ENCODE data around the gene FLVCR2. TPM values are rescaled to one million over a fixed set of nuclear protein-coding genes. Genes with fewer than 3 reads are reported as not detected.

FLVCR2 gene
- total RNA-seq, 2 experiments from 2014 or later = 0.71 to 2.3 TPM

- Histone ChIP-seq H3K27me3 (ENCODE audit: control insufficient read depth in 1 of 2, insufficient read depth in 2 of 2, low read length in 2 of 2) (no peaks in the 10 kb centered on the region), H3K4me3 (ENCODE audit: low read length) (no peak overlapping the region), H3K27ac (ENCODE audit: low read depth in 1 of 2, low read length in 2 of 2) (no peak overlapping the region), H3K4me1 (ENCODE audit: insufficient read depth, low read length) (no peaks in the 10 kb centered on the region), H3K36me3 (ENCODE audit: insufficient read depth, low read length) (no peaks in the 10 kb centered on the region), H3K9me3 (ENCODE audit: control insufficient read depth in 1 of 2, insufficient read depth in 1 of 2, low read length in 2 of 2) (no peaks in the 10 kb centered on the region)
- H3K9me3 Mint-ChIP-seq = no peaks in the 10 kb centered on the region
- TF ChIP-seq CTCF (IDR thresholded peaks at IDR 0.05) = no peak
- no peaks in the 10 kb centered on the region for H3K27me3 Mint-ChIP-seq
- DNase-seq (no peak), ATAC-seq (ENCODE audit: poor library complexity) (no peak)
- POLR2A ChIA-PET = no interaction called here
- H3K4me3 Mint-ChIP-seq = no peak overlapping the region
- no peak overlapping the region for H3K27ac Mint-ChIP-seq
- intact Hi-C loops (cut with DNase I, micrococcal nuclease) = no loop called here
- H3K4me1 Mint-ChIP-seq (ENCODE audit: low read depth) = no peaks in the 10 kb centered on the region
- peaks cover 5% of the 10 kb centered on the region for H3K36me3 Mint-ChIP-seq (ENCODE audit: low read depth)
- CTCF ChIA-PET = no interaction called here
Observed at GRCh38 chr14:75634848-75635247, 56.4 kb downstream of the FLVCR2 start.

- CTCF ChIA-PET = no interaction called here
- no peaks in the 10 kb centered on the region for H3K4me1 Mint-ChIP-seq (ENCODE audit: low read depth)
- no peaks in the 10 kb centered on the region for H3K9me3 Mint-ChIP-seq
- no peak overlapping the region for H3K4me3 ChIP-seq (ENCODE audit: low read length)
- H3K27me3 Mint-ChIP-seq = no peaks in the 10 kb centered on the region
- POLR2A ChIA-PET = interaction anchor here (0.9 to 1.5 kb wide), 2 partner anchors 13 to 18 kb away, joined by 3 to 4 read pairs; no protein-coding TSS in a partner anchor
- peaks cover 9% of the 10 kb centered on the region for H3K36me3 Mint-ChIP-seq (ENCODE audit: low read depth)
- no peak overlapping the region for H3K27ac Mint-ChIP-seq
- H3K36me3 ChIP-seq (ENCODE audit: insufficient read depth, low read length) = no peaks in the 10 kb centered on the region
- no peak overlapping the region for H3K27ac ChIP-seq (ENCODE audit: low read depth in 1 of 2, low read length in 2 of 2)
- intact Hi-C loops (cut with DNase I, micrococcal nuclease) = no loop called here
- no peaks in the 10 kb centered on the region for H3K4me1 ChIP-seq (ENCODE audit: insufficient read depth, low read length)
- no peak for ATAC-seq (ENCODE audit: poor library complexity)
- no peaks in the 10 kb centered on the region for H3K27me3 ChIP-seq (ENCODE audit: control insufficient read depth in 1 of 2, insufficient read depth in 2 of 2, low read length in 2 of 2)
- no peak overlapping the region for H3K4me3 Mint-ChIP-seq
- no peaks in the 10 kb centered on the region for H3K9me3 ChIP-seq (ENCODE audit: control insufficient read depth in 1 of 2, insufficient read depth in 1 of 2, low read length in 2 of 2)
- TF ChIP-seq CTCF (IDR thresholded peaks at IDR 0.05) = no peak
- no peak for DNase-seq
Observed at GRCh38 chr14:75636100-75636692, 57.8 kb downstream of the FLVCR2 start.

GRCh38 chr14:75640876-75641275 lies 62.5 kb downstream of the FLVCR2 start:
- Histone ChIP-seq H3K27ac (ENCODE audit: low read depth in 1 of 2, low read length in 2 of 2) (no peak overlapping the region), H3K4me3 (ENCODE audit: low read length) (no peak overlapping the region), H3K9me3 (ENCODE audit: control insufficient read depth in 1 of 2, insufficient read depth in 1 of 2, low read length in 2 of 2) (no peaks in the 10 kb centered on the region), H3K27me3 (ENCODE audit: control insufficient read depth in 1 of 2, insufficient read depth in 2 of 2, low read length in 2 of 2) (no peaks in the 10 kb centered on the region), H3K36me3 (ENCODE audit: insufficient read depth, low read length) (peaks cover 6% of the 10 kb centered on the region), H3K4me1 (ENCODE audit: insufficient read depth, low read length) (no peaks in the 10 kb centered on the region)
- ATAC-seq (ENCODE audit: poor library complexity) (no peak), DNase-seq (no peak)
- Mint-ChIP-seq H3K36me3 (ENCODE audit: low read depth) (peaks cover 17% of the 10 kb centered on the region), H3K4me3 (no peak overlapping the region), H3K27ac (no peak overlapping the region), H3K4me1 (ENCODE audit: low read depth) (no peaks in the 10 kb centered on the region), H3K9me3 (no peaks in the 10 kb centered on the region), H3K27me3 (no peaks in the 10 kb centered on the region)
- CTCF ChIA-PET = no interaction called here
- intact Hi-C loops (cut with DNase I, micrococcal nuclease) = no loop called here
- POLR2A ChIA-PET = no interaction called here
- TF ChIP-seq CTCF (IDR thresholded peaks at IDR 0.05) = no peak
